Suprapubic skin (tissue), 4 donors: Measurements from ENCODE around the gene RPS6KA2. TPM values are rescaled to one million over a fixed set of nuclear protein-coding genes. Genes with fewer than 3 reads are reported as not detected.

Experiments used
- DNase-seq, 2 donors: peaks; one replicate each; pipeline ENCODE4 v3.0.0-alpha.2; 2019; ENCODE audit warnings: low spot score in 2 of 2
- H3K27ac ChIP-seq: fragments of 200-600 bp; sonication (generic); one replicate; pipeline ENCODE4 v1.5.1; 2019
- H3K27me3 ChIP-seq: fragments of 200-600 bp; sonication (generic); one replicate; pipeline ENCODE4 v1.5.1; 2019
- H3K36me3 ChIP-seq: fragments of 200-600 bp; sonication (generic); one replicate; pipeline ENCODE4 v1.5.1; 2019
- H3K4me1 ChIP-seq: fragments of 200-600 bp; sonication (generic); one replicate; pipeline ENCODE4 v1.5.1; 2019
- H3K4me3 ChIP-seq: fragments of 200-600 bp; sonication (generic); one replicate; pipeline ENCODE4 v1.5.1; 2019; ENCODE audit warnings: mild to moderate bottlenecking
- H3K9me3 ChIP-seq: fragments of 200-600 bp; sonication (generic); one replicate; pipeline ENCODE4 v1.5.1; 2019
- CTCF ChIP-seq, 2 donors: fragments of 200-600 bp in 1 of 2; fragments of 450-650 bp in 1 of 2; sonication (generic) in 1 of 2; IDR thresholded peaks; one replicate each; pipeline ENCODE4 v1.5.1; 2016 to 2019; ENCODE audit warnings: antibody characterized with exemption in 2 of 2, mild to moderate bottlenecking in 1 of 2, moderate library complexity in 1 of 2
- EP300 ChIP-seq: sonication (generic); formaldehyde crosslinking; IDR thresholded peaks from one replicate; pipeline ENCODE4 v1.6.1; 2017; ENCODE audit warnings: antibody characterized with exemption
- POLR2A ChIP-seq, 2 donors: fragments of 450-650 bp; IDR thresholded peaks; one replicate each; pipeline ENCODE4 v1.6.1; 2017; ENCODE audit warnings: antibody characterized with exemption in 2 of 2, mild to moderate bottlenecking in 2 of 2, moderate library complexity in 2 of 2
- POLR2AphosphoS5 ChIP-seq, 3 donors: sonication (generic); formaldehyde crosslinking; IDR thresholded peaks; one replicate each; pipeline ENCODE4 v1.6.1; 2017; ENCODE audit warnings: antibody characterized with exemption in 3 of 3
- WGBS: methylation state at CpG from one replicate; pipeline ENCODE4 v1.1.5; 2018; 5-methylcytosine and 5-hydroxymethylcytosine counted together
- total RNA-seq, 4 donors: library from RNA; depleted of rRNA; stranded (reverse); fragments of >200 nt; gene quantifications; one replicate each; pipeline ENCODE4 v1.1.0, GENCODE V29; 2016

Gene RPS6KA2
- total RNA-seq, 4 donors from 2014 or later = 24.2 to 38.5 (median 32.3) TPM

GRCh38 chr6:166597711-166598440, 29.2 kb downstream of the RPS6KA2 start:
- Histone ChIP-seq H3K27me3 (no peaks in the 10 kb centered on the region), H3K27ac (peak overlapping the region; percentile 20), H3K9me3 (no peaks in the 10 kb centered on the region), H3K36me3 (no peaks in the 10 kb centered on the region), H3K4me3 (no peak overlapping the region), H3K4me1 (peaks cover 24% of the 10 kb centered on the region)
- no peak for DNase-seq
- TF ChIP-seq POLR2AphosphoS5 (IDR thresholded peaks at IDR 0.05) (no peak), EP300 (no peak), POLR2A (IDR thresholded peaks at IDR 0.05) (no peak), CTCF (IDR thresholded peaks at IDR 0.05) (no peak)
- 84% methylated on average over 10 of the region's 10 CpGs for WGBS

- Histone ChIP-seq H3K27me3 (no peaks in the 10 kb centered on the region), H3K27ac (no peak overlapping the region), H3K4me1 (peaks cover 24% of the 10 kb centered on the region), H3K9me3 (no peaks in the 10 kb centered on the region), H3K36me3 (no peaks in the 10 kb centered on the region), H3K4me3 (no peak overlapping the region)
- no peak for TF ChIP-seq POLR2AphosphoS5 (IDR thresholded peaks at IDR 0.05)
- no peak for TF ChIP-seq POLR2A (IDR thresholded peaks at IDR 0.05)
- no peak for TF ChIP-seq CTCF (IDR thresholded peaks at IDR 0.05)
- no peak for TF ChIP-seq EP300
- 90% methylated on average over 15 of the region's 15 CpGs for WGBS
- no peak for DNase-seq
Observed at GRCh38 chr6:166596776-166597507, 30.1 kb downstream of the RPS6KA2 start.

GRCh38 chr6:166595949-166596348, 31.1 kb downstream of the RPS6KA2 start:
- H3K27ac ChIP-seq = no peak overlapping the region
- no peaks in the 10 kb centered on the region for H3K27me3 ChIP-seq
- no peaks in the 10 kb centered on the region for H3K9me3 ChIP-seq
- 87% methylated on average over 6 of the region's 6 CpGs for WGBS
- H3K36me3 ChIP-seq = no peaks in the 10 kb centered on the region
- no peak for DNase-seq
- H3K4me3 ChIP-seq = no peak overlapping the region
- TF ChIP-seq CTCF (IDR thresholded peaks at IDR 0.05) = no peak
- TF ChIP-seq EP300 = no peak
- no peak for TF ChIP-seq POLR2A (IDR thresholded peaks at IDR 0.05)
- no peak for TF ChIP-seq POLR2AphosphoS5 (IDR thresholded peaks at IDR 0.05)
- peaks cover 24% of the 10 kb centered on the region for H3K4me1 ChIP-seq

GRCh38 chr6:166595061-166595780, 31.8 kb downstream of the RPS6KA2 start:
- Histone ChIP-seq H3K27ac (no peak overlapping the region), H3K4me1 (peaks cover 24% of the 10 kb centered on the region), H3K9me3 (no peaks in the 10 kb centered on the region), H3K4me3 (no peak overlapping the region), H3K27me3 (no peaks in the 10 kb centered on the region), H3K36me3 (no peaks in the 10 kb centered on the region)
- WGBS = 84% methylated on average over 13 of the region's 13 CpGs
- DNase-seq = no peak
- no peak for TF ChIP-seq POLR2A (IDR thresholded peaks at IDR 0.05)
- TF ChIP-seq EP300 = no peak
- no peak for TF ChIP-seq POLR2AphosphoS5 (IDR thresholded peaks at IDR 0.05)
- TF ChIP-seq CTCF (IDR thresholded peaks at IDR 0.05) = no peak

- H3K4me3 ChIP-seq = no peak overlapping the region
- H3K27ac ChIP-seq = no peak overlapping the region
- DNase-seq = no peak
- no peaks in the 10 kb centered on the region for H3K9me3 ChIP-seq
- peaks cover 11% of the 10 kb centered on the region for H3K4me1 ChIP-seq
- TF ChIP-seq POLR2A (IDR thresholded peaks at IDR 0.05) (no peak), POLR2AphosphoS5 (IDR thresholded peaks at IDR 0.05) (no peak), CTCF (IDR thresholded peaks at IDR 0.05) (no peak), EP300 (no peak)
- no peaks in the 10 kb centered on the region for H3K27me3 ChIP-seq
- no peaks in the 10 kb centered on the region for H3K36me3 ChIP-seq
- 94% methylated on average over 9 of the region's 9 CpGs for WGBS
Observed at GRCh38 chr6:166592821-166593220, 34.2 kb downstream of the RPS6KA2 start.
